Hepatocyte (in vitro differentiated cells): ENCODE data around the gene MAGI1.

Source experiments
- EZH2 ChIP-seq: fragments of 200-600 bp; sonication (generic); IDR thresholded peaks from 2 replicates; pipeline ENCODE4 v1.6.1; 2016; ENCODE audit warnings: antibody characterized with exemption, mild to moderate bottlenecking, borderline replicate concordance
- EZH2phosphoT487 ChIP-seq: fragments of 200-600 bp; sonication (generic); IDR thresholded peaks from one replicate; pipeline ENCODE4 v1.6.1; 2018; ENCODE audit warnings: antibody characterized with exemption, mild to moderate bottlenecking, low read depth, moderate library complexity; ENCODE audit not compliant: unreplicated experiment, severe bottlenecking
- TF ChIP-seq, protein P1 (sequence below): fragments of 200-600 bp; sonication (generic); IDR thresholded peaks from 2 replicates; pipeline ENCODE4 v1.5.1; 2016; ENCODE audit warnings: antibody characterized with exemption, mild to moderate bottlenecking; ENCODE audit not compliant: poor library complexity

DNA sequence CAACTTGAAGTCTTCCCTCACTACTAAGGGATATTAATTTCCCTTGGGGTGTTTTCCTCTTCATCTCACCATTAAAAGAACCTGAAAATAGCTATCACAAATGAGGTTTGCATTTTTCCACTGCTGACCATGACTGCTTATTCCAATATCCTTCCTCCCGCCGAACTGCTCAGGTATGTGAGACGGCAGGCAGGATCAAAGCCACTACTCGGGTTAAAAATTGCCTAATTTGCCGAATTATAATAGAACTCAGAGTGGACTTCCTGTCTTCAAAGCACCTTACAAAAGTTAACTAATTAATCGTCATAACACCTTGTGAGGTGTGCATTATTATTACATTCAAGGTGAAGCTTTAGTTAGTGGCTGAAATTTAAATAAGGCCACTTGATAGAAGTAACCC is 695.7 kb downstream of the MAGI1 start:
- TF ChIP-seq EZH2: no peak
- TF ChIP-seq, protein P1, sequence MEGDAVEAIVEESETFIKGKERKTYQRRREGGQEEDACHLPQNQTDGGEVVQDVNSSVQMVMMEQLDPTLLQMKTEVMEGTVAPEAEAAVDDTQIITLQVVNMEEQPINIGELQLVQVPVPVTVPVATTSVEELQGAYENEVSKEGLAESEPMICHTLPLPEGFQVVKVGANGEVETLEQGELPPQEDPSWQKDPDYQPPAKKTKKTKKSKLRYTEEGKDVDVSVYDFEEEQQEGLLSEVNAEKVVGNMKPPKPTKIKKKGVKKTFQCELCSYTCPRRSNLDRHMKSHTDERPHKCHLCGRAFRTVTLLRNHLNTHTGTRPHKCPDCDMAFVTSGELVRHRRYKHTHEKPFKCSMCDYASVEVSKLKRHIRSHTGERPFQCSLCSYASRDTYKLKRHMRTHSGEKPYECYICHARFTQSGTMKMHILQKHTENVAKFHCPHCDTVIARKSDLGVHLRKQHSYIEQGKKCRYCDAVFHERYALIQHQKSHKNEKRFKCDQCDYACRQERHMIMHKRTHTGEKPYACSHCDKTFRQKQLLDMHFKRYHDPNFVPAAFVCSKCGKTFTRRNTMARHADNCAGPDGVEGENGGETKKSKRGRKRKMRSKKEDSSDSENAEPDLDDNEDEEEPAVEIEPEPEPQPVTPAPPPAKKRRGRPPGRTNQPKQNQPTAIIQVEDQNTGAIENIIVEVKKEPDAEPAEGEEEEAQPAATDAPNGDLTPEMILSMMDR: no peak
- no peak for TF ChIP-seq EZH2phosphoT487
